Pancreas (tissue), 10 donors: ENCODE data around the gene ZNF804B. TPM values are rescaled to one million over a fixed set of nuclear protein-coding genes. Genes with fewer than 3 reads are reported as not detected.

Source experiments
- ATAC-seq, 4 donors: fragments of 200-7000 bp; cut with Tn5 transposase; one replicate each; pipeline versions ENCODE4 v1.8.0 to v1.9.1; 2020; ENCODE audit warnings: mild to moderate bottlenecking in 4 of 4, moderate library complexity in 4 of 4
- DNase-seq, 6 donors: peaks; one replicate each; pipeline ENCODE4 v3.0.0-alpha.2; 2020
- FAIRE-seq: peaks from 2 replicates; lab custom pipeline; 2012; peaks lifted over from hg19 to GRCh38; lab: Jason Lieb, UNC
- H3K27ac ChIP-seq, 4 donors: fragments of 200-600 bp; sonication (generic); 1 replicate in 3 of 4; 2 replicates in 1 of 4; pipeline versions ENCODE4 v1.5.0 to v1.8.0; 2020
- H3K27me3 ChIP-seq, 4 donors: fragments of 200-600 bp; one replicate each; pipeline ENCODE4 v1.8.0; 2021
- H3K36me3 ChIP-seq, 3 donors: fragments of 200-600 bp; sonication (generic) in 1 of 3; one replicate each; pipeline versions ENCODE4 v1.5.0 to v1.8.0; 2020 to 2021
- H3K4me1 ChIP-seq, 3 donors: fragments of 200-600 bp; one replicate each; pipeline ENCODE4 v1.8.0; 2021
- H3K4me3 ChIP-seq, 4 donors: fragments of 200-600 bp; sonication (generic) in 2 of 4; one replicate each; pipeline versions ENCODE4 v1.5.0 to v1.8.0; 2020 to 2021
- H3K9me3 ChIP-seq, 4 donors: fragments of 200-600 bp; one replicate each; pipeline ENCODE4 v1.8.0; 2021
- WGBS, 2 donors: extraction: QIAGEN DNeasy Blood & Tissue Kit; methylation state at CpG; one replicate each; pipeline ENCODE4 v1.1.7; 2013; 5-methylcytosine and 5-hydroxymethylcytosine counted together
- intact Hi-C, 3 donors: fragments of 100-400 bp; cut with DNase I; formaldehyde crosslinking; loops; one replicate each; pipeline versions ENCODE4 v1.11.1 to v1.14.2; 2022
- polyA plus RNA-seq, 2 donors: library from polyadenylated mRNA; stranded (reverse); fragments of 200-250 nt; gene quantifications; one replicate each; pipeline ENCODE4 v1.2.3, GENCODE V29; 2013
- total RNA-seq, 6 donors: library from RNA; stranded (reverse); fragmentation: NEBNext Ultra II Directional in 4 of 6; extraction: Animal tissue kit (Norgen Biotek cat#: 25700) in 4 of 6; gene quantifications; one replicate each; pipeline versions ENCODE4 v1.2.1 to v1.2.4, GENCODE V29; 2021 to 2023
- TF ChIP-seq, protein P1 (sequence below), 4 donors: fragments of 200-600 bp; sonication (generic) in 3 of 4; IDR thresholded peaks; one replicate each; pipeline versions ENCODE4 v1.5.0 to v1.8.0; 2021; ENCODE audit warnings: antibody characterized with exemption in 4 of 4
- donor health status: healthy with polysubstance abuse.
- donor health status: DM: no; HTN: no; CAD: no; lungs with moderate emphysema.
- donor health status: DM: no; HTN: no; CAD: no.
- donor health status: control.
- donor health status: control.
- donor health status: Bipolar disorder and iron deficiency.
- donor health status: DM: yes; HTN: yes; CAD: no.
- donor health status: DM: no; HTN: no; CAD: no.
- donor health status: DM: no; HTN: no; CAD: no.
- donor health status: DM: yes; HTN: yes; CAD: no.

Gene ZNF804B
- total and polyA plus RNA-seq, 8 donors: 0.14 to 1.1 (median 0.42) TPM; not detected in 1

DNA sequence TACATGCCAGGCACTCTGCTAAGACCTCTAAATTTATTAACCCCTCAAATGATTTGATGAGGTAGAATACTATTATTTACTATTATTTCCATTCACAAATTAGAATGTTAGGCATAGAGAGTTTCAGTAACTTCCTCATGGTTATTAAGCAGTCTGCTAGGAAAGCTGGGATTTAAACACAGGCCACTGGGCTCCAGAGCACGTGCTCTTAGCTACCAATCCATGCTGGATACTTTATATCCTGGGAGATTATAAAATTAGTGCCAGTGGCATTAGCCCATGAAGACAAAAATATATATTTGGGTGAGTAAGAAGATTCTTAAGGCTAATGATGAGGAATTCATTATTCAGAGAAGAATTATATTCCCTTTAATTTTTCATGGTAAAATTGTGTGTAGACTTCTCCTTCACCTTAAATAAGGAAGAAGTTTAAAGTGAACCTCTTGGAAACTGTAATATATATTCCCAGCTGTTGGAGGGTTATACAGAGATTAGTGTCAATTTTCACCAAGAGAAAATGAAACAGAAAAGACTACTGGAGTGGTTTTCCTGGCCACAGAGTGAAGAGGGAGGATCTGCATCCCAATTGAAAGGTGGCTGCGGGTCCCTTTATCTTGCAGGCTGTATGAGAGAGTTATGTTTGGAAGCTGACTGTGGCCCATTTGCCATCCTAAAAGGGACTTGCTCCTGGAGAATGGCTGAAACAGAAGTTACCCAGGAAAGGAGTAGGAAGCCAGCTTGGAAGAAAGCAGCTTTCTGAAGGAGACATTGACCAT, 370.3 kb downstream of the ZNF804B start:
- Histone ChIP-seq H3K36me3 (no peaks in the 10 kb centered on the region), H3K9me3 (no peaks in the 10 kb centered on the region), H3K4me3 (no peak overlapping the region), H3K27ac (no peak overlapping the region), H3K27me3 (no peaks in the 10 kb centered on the region), H3K4me1 (no peaks in the 10 kb centered on the region)
- TF ChIP-seq, protein P1, sequence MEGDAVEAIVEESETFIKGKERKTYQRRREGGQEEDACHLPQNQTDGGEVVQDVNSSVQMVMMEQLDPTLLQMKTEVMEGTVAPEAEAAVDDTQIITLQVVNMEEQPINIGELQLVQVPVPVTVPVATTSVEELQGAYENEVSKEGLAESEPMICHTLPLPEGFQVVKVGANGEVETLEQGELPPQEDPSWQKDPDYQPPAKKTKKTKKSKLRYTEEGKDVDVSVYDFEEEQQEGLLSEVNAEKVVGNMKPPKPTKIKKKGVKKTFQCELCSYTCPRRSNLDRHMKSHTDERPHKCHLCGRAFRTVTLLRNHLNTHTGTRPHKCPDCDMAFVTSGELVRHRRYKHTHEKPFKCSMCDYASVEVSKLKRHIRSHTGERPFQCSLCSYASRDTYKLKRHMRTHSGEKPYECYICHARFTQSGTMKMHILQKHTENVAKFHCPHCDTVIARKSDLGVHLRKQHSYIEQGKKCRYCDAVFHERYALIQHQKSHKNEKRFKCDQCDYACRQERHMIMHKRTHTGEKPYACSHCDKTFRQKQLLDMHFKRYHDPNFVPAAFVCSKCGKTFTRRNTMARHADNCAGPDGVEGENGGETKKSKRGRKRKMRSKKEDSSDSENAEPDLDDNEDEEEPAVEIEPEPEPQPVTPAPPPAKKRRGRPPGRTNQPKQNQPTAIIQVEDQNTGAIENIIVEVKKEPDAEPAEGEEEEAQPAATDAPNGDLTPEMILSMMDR (IDR thresholded peaks at IDR 0.05): no peak
- intact Hi-C loops: no loop called here
- FAIRE-seq (no peak), ATAC-seq (no peak), DNase-seq (no peak)
- 75 to 87% methylated on average over 2 of the region's 2 CpGs for WGBS, 2 donors

- no peaks in the 10 kb centered on the region for H3K9me3 ChIP-seq
- no peaks in the 10 kb centered on the region for H3K36me3 ChIP-seq
- no peaks in the 10 kb centered on the region for H3K4me1 ChIP-seq
- TF ChIP-seq, protein P1 (IDR thresholded peaks at IDR 0.05): no peak
- H3K27me3 ChIP-seq: no peaks in the 10 kb centered on the region
- no peak for DNase-seq
- no peak for FAIRE-seq
- H3K27ac ChIP-seq: no peak overlapping the region
- no peak for ATAC-seq
- WGBS, 2 donors: 76 to 77% methylated on average over 3 of the region's 3 CpGs
- intact Hi-C loops: no loop called here
- H3K4me3 ChIP-seq: no peak overlapping the region
These were observed 373.9 kb downstream of the ZNF804B start for GRCh38 chr7:89133357-89133756.

GRCh38 chr7:89133819-89134218, 374.3 kb downstream of the ZNF804B start:
- Histone ChIP-seq H3K27ac (no peak overlapping the region), H3K4me3 (no peak overlapping the region), H3K27me3 (no peaks in the 10 kb centered on the region), H3K36me3 (no peaks in the 10 kb centered on the region), H3K9me3 (no peaks in the 10 kb centered on the region), H3K4me1 (no peaks in the 10 kb centered on the region)
- WGBS, 2 donors: 49 to 53% methylated on average over 2 of the region's 2 CpGs
- intact Hi-C loops: no loop called here
- DNase-seq: no peak
- FAIRE-seq: no peak
- ATAC-seq: no peak
- TF ChIP-seq, protein P1 (IDR thresholded peaks at IDR 0.05): no peak

GRCh38 chr7:89145801-89146200, 386.3 kb downstream of the ZNF804B start:
- DNase-seq (no peak), ATAC-seq (no peak), FAIRE-seq (no peak)
- Histone ChIP-seq H3K4me1 (no peaks in the 10 kb centered on the region), H3K36me3 (no peaks in the 10 kb centered on the region), H3K27me3 (no peaks in the 10 kb centered on the region), H3K4me3 (no peak overlapping the region), H3K27ac (no peak overlapping the region), H3K9me3 (no peaks in the 10 kb centered on the region)
- intact Hi-C loops: no loop called here
- TF ChIP-seq, protein P1 (IDR thresholded peaks at IDR 0.05): no peak

DNA sequence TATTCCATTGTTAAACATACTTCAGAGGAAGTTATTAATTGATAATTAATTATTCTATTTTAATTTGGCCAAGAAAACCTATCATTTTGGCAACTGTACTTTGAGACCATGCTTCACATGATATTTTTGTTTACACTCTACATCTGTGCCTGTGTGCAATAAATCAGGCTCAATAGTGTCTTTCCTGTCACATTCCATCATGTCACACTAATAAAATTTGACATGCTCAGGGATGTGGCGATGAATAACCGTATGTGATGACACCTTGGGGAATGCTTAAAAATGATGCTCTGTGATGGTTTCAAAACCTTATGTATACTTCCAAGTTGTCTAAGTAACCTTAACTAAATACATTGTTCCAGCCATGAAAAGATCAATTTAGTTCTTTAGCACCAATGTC, 400.6 kb downstream of the ZNF804B start:
- H3K36me3 ChIP-seq: no peaks in the 10 kb centered on the region
- no peak for FAIRE-seq
- no peak for DNase-seq
- no peak overlapping the region for H3K27ac ChIP-seq
- TF ChIP-seq, protein P1 (IDR thresholded peaks at IDR 0.05): no peak
- no peaks in the 10 kb centered on the region for H3K27me3 ChIP-seq
- WGBS, 2 donors: 89 to 91% methylated on average over 2 of the region's 2 CpGs
- H3K4me3 ChIP-seq: no peak overlapping the region
- H3K4me1 ChIP-seq: no peaks in the 10 kb centered on the region
- intact Hi-C loops: no loop called here
- no peaks in the 10 kb centered on the region for H3K9me3 ChIP-seq
- ATAC-seq: no peak
